Stimulated activated CD8-positive, alpha-beta memory T cell treated with anti-CD3 and anti-CD28 coated beads, Interleukin-4, amount 100 ng/mL, for 48 hours (primary cell): Measurements from ENCODE around the gene RASL10B.

Experiments
- DNase-seq: peaks from one replicate; pipeline ENCODE4 v3.0.0-alpha.2; 2020

Gene RASL10B

GRCh38 chr17:35766489-35766877 is 35.0 kb downstream of the RASL10B start:
- no peak for DNase-seq

DNA sequence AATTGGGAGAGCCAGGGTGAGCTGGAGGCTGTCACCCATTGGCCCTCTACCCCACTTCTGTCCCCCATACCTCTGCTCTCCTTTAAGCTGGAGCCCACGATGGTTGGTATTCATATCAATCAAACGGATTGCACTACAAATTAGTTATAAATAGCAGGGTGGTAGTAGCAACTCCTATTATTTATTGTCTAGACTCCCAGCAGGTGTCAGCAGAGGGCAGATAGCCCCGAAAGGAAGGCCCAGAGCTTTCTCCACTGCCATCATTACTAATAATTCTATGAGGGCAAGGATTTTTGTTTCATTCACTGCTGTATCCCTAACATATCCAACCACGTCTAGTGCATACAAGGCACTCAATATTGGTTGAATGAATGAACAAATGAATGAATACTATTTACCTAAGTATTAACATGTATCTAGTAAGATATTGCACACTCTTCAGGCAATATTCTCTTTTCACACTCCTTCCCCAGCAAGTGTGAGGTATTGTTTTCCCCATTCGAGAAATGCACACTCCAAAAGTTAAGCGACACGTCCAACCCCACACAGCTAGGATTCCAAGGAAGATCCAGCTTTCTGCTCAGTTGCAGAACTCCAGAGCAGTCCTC is 35.6 kb downstream of the RASL10B start:
- DNase-seq: no peak

GRCh38 chr17:35768797-35769196 is 37.4 kb downstream of the RASL10B start:
- no peak for DNase-seq

- no peak for DNase-seq
Observed at GRCh38 chr17:35769895-35770486, 38.6 kb downstream of the RASL10B start.

GRCh38 chr17:35773129-35773528 is 41.7 kb downstream of the RASL10B start:
- no peak for DNase-seq

DNA sequence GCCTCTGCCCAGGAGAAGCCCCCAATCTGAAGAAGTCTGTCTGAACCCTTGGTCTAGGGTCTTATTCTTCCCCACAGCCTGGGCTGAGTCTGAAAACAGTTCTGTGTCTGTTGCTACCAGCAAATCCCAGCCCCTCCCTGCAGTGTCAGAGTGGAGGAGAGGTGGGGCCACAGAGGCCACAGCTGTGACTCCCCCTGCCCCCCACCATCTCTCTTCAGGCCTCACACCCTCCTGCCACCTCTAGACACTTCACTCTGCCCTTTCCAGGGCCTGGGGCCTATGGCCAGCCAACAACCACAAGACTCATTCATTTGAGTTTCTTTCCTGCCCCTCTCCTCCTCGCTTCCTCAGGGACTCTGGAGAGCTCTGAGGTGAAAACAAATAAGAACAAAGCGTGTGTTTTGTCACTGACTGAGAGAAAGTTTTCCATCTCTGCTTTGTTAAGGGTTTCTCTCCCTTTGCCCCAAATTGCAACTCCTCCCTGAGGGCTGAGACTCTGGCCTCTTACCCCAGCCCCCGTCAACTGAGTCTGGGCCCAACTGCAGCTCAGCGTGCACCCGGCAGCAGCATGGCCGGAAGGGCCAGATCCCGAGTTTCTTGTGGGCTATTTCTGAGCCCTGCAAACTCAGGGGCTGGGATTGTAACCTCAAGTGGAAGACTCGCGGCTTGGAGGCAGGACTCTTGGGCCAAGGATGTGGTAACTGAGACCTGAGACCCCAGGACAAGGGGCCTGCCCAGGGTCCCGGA is 42.4 kb downstream of the RASL10B start:
- no peak for DNase-seq

DNA sequence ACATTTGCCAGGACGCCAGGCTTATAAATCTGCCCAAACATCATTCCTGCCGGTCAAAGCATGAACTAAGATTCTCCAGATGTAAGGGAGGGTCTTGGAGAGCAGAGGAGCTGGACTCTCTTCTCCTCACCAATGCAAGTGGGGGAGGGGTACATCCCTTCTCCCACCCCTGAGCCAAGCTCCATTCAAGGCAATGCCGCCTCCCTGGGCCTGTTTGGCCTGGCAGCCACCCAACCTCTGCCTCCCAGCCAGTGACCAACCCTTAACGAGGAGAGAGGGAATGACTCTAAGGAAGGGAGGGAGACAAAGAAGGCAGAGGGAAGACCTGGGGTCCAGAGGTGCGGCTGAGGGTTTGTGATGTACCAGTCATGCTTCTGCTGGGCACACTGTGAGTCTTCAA is 43.1 kb downstream of the RASL10B start:
- DNase-seq: no peak

DNA sequence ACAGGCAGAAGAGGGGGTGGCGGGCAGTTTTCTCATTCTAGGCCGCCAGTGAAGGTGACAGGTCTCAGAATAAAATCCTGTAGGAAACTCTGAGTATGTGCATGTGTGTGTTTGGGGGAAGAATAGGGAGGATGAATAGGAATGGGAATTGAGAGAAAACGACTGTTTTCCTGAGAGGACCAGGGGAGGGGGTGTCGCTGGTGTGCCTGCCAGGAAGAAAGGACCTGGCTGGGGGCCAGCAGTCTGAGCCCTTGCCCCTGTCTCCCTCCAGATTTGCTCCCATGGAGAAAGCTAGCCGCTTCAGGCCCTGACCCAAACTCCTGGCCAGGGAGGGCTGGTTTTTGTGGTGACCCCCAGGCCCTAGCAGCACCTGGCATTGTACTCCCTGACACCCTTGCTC is 43.6 kb downstream of the RASL10B start:
- DNase-seq: no peak

DNA sequence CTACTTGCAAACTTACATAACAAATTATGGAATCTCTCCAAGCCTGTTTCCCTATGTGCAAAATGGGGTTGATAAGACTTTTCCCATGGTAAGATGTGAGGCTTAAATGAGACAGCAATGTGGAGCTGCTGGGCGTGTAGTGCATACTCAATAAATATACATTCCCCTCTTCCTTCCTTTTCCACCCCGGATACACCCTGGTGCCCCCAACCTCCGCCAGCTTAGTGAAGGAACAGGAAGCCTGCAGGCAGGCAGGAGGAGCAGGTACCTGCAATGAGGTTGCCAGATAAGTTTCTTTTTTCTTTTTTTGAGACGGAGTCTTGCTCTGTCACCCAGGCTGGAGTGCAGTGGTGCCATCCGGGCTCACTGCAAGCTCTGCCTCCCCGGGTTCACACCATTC is 44.1 kb downstream of the RASL10B start:
- DNase-seq: no peak

- DNase-seq: no peak
Observed at GRCh38 chr17:35778641-35779196, 47.3 kb downstream of the RASL10B start.

DNA sequence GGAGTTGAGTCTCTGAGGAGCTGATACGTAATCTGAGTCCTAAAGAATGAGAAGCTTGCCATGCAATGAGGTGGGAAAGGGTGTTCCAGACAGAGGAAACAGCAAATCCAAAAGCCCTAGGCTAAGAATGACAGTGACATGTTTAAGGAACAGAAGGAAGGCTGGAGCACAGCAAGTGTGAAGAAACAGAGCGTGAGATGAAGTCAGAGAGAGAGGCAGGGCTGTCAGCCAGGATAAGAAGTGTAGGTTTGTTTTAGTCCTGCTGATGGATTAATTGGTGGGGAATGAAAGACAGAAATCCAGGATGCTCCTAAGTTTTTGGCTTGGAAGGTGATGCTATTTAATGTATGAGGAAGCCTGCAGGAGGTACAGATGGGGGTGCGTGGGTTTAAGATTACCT is 49.5 kb downstream of the RASL10B start:
- no peak for DNase-seq

DNA sequence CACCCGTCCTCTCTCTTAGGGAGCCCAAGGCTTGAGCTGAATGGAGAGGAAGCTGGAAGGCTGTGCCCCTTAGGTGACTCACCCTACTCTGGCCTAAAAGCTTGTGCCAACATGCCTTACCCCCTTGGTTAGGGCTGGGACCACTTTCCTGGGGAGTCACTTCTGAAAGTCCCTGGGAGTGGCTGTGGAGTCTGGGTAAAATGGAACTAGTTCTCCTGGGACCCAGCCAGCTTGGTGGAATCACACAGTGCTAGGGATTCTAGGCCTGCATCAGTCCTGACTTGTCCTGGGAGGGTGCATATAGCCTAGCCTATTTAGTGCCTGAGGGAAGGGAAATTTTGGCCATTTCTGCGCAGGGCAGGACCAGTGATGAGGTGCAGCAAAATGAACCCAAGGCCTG is 53.5 kb downstream of the RASL10B start:
- DNase-seq: no peak

- no peak for DNase-seq
Observed at GRCh38 chr17:35786941-35787432, 55.5 kb downstream of the RASL10B start.

- no peak for DNase-seq
Observed at GRCh38 chr17:35788477-35789368, 57.3 kb downstream of the RASL10B start.

DNA sequence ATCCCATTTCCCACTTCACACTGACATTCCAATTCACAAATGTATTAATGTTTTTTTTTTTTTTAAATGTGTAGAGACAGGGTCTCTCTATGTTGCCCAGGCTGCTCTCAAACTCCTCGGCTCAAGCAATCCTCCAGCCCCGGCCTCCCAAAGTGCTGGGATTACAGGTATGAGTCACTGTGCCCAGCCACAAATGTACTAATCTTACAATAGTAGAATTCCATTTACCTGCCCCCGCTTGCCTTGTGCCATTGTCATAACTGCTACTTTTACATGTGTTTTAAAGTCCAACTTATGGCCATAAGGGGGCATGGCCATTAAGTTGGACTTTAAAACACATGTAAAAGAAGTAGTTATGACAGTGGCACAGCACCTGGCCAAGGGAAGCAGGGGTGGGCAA is 59.4 kb downstream of the RASL10B start:
- DNase-seq: no peak

DNA sequence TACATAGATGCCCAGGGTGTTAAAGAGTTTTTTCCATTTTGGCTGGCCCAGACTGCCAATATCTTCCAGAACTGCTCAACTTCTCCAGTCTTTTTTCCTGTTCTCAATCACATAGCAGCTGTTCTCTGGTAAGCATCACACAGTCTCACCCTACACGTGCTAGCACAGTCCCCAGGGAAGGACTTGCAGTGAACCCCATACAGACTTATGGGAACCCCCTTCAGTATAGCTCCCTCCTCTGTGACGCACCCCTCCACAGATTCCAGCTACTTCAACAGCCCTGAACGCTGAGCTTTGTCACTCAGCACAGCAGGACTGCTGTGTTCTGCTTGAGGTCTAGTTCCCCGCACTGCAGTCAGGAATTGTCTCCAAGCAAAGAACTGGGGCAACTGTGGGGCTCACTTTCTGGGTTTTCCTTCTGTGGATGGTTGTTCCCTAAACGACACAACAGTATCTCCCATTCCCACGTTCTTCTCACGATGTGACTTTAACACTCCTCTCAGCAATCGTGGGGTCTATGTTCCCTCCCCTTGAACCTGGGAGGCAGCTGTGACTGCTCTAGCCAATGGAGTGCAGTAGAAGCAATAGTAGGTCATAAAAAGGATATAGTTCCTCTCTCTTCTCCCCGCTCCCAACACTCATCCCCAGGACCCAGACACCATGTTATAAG is 60.4 kb downstream of the RASL10B start:
- no peak for DNase-seq
